Amniotic epithelial cell (primary cell): ENCODE measurements around the gene GIMAP1.

ENCODE experiments used
- DNase-seq: peaks from one replicate; pipeline ENCODE4 v3.0.0-alpha.2; 2010; ENCODE audit warnings: low read depth

The GIMAP1 gene

DNA sequence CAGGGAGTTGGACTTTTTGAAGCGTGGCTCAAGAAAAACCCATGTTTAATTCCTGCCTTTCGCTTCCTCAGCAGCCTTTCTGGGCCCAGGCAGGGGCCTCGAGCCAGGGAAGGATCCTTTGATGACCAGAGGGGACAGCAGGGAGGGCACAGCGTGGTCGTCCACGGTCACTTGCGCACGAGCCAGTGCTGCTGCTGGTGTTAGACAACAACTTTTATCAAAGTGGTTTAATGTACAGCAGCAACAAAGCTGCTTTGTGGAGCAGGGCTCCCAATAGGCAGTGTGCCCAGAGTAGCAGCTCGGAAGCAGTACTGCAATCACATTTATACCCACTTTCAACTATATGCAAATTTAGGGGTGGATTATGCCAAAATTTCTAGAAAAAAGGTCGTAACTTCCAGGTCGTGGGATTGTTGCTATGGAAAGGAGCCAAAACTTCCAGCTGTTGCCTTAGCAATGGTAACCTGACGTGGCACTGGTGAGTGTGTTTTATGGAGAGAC lies 6.1 kb downstream of the GIMAP1 start:
- DNase-seq, result no peak

DNA sequence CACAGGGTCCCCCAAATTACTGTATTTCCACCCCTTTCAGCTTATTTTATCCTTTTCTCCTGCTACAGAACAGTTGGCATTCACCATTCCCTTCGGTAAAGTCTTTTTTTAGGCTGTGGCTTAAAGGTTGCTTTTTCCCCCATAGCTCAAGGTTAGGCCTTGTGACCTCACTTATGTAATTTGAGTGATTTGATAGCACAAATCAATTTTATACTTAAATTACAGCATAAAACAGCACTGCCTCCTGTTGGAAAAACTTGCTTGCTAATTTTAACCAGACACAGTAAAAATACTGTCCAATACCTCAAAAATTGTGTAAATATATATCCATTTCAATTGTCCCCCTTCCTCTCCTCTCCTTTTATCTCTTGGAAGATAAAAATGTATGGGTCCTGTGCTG lies 7.1 kb downstream of the GIMAP1 start:
- DNase-seq, result no peak

DNA sequence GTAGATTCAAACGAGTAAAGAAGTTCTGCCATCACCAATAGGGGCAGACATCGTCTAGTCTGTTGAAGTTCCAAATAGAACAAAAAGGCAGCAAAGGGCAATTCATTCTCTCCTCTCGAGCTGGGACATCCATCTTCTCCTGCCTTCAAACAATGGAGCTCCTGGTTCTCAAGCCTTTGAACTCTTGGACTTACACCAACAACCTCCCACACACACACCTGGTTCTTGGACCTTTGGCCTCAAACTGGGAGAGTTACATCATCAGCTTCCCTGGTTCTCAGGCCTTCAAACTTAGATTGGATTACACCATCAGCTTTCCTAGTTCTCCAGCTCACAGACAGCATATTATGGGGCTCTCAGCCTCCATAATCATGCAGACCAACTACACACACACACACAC lies 11.0 kb downstream of the GIMAP1 start:
- DNase-seq, result no peak

DNA sequence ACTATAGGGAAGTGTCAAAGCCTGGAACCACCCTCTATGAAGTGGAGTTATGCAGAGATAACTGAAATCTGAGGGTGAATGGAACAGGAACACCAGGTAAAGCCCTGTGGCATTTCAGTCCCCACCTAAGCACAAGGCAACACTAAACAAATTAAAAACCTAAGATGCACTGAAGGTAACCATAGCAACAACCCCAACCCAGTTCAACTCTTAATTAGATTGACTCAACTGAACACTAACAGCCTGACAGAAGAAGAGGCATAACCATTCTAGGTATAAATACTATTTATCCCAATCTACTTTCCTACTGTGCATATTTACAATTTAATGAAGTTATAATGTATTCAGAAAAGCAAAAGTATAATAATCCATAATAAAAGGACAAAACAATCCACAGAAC lies 11.6 kb downstream of the GIMAP1 start:
- DNase-seq, result no peak

DNA sequence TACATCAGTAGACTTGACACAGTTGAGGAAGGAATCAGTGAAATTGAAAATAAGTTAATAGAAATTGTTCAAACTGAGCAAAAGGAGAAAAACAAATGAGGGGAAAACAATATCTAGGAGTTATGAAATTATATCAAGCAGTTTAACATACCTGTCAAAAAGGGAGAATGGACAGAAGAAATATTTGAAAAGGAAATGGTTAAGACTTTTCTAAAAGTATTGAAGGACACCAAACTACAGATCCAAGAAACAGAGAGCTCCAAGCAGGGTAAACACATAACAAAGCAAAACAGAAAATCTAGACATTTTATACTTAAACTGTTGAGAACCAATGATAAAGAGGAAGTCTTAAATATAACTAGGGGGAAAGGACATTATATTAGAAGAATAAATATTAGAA lies 12.2 kb downstream of the GIMAP1 start:
- no peak for DNase-seq

DNA sequence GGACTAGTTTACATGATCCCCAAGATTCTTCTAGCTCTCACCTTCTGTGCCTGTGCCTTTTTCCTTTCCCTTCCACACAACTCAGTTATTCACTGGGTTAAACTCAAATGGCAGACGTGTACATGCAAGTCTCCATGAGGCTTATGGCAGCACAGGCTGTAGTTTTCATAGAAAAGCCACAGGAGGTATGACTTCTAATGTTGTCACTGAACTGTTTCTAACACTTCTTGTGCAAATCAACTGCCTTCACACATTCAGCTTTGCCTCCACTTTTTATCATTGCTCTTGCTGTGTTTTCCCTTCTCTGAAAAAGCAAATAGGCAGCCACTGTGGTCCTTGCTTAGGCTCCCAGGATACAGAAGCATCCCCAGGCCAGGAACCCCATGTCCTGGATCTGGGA lies 15.5 kb downstream of the GIMAP1 start:
- no peak for DNase-seq

DNA sequence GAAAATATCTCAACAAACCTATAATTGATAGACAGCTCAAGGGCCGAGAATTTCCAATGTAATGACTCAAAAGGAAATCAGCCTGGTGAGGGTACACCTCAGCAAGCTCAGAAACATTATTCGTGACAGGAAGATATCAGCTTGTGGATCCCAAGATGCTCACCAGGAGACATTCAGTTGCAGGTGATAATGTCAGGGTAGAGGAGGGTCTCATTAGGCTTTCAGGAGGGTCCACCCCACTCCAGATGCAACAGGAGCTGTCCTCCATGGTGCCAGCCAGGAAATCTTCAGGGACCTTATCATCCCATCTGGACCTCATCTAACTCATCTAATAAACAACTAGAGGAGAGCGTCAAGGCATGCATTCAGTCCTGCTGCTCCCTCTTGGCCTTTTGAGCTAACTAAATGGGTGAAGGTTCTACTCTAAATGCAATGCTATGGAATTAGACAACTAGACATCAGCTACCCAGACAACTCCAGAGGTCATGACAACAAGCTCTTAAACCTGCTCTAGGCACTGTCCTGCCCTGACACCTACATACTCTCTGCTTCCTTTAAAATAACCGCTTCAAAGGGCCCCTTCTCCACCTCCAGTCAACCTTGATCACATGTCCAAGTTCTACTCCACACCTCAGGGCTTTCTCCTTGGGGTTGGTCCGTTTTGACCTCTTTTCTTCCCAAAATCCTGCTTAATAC lies 16.5 kb downstream of the GIMAP1 start:
- DNase-seq, result no peak

DNA sequence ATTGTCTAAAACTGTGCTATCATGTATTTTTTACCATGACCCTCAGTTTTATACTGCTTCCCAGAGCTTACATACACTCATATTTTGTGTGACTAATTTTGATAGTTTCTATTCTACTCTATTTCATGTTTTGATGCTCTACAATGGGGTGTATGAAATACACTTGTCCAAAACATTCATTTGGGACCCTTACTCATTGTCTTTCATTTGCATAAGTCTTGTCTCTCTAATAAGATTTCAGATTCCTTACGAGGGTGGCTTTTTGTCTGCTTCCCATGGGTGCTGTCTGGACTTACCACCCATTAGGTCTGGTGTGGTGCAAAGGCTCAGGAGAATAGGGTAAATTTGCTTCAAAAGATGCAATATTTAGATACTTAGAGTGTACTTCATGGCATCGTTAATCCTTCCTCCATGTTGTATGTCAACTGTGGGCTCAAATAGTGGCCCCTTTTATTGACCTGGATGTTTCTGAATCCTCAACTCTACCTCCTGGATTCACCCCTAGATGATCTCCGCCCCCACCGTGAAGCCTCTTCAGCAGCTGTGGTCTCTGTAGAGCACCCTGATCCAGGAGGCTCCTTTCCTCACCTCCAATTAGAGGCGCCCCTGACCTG lies 17.2 kb downstream of the GIMAP1 start:
- no peak for DNase-seq

DNA sequence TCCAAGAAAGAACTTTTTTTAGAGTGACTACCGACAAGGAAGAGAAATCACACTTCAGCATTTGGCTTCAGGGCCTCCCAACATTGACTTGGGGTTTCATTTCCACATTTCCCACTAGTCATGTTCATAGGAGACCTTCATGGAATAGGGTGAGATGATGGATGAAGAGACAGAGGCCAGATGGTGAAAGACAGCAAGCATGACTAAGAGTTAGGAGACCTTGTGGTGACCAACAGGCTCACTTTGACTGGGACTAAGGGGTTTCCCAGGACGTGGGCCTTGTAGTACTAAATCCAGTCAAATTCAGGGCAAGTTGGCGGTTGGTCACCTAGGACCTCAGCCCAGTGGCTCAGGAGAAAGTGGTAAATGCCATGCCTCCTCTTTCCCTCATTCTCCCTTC lies 17.8 kb downstream of the GIMAP1 start:
- no peak for DNase-seq

DNA sequence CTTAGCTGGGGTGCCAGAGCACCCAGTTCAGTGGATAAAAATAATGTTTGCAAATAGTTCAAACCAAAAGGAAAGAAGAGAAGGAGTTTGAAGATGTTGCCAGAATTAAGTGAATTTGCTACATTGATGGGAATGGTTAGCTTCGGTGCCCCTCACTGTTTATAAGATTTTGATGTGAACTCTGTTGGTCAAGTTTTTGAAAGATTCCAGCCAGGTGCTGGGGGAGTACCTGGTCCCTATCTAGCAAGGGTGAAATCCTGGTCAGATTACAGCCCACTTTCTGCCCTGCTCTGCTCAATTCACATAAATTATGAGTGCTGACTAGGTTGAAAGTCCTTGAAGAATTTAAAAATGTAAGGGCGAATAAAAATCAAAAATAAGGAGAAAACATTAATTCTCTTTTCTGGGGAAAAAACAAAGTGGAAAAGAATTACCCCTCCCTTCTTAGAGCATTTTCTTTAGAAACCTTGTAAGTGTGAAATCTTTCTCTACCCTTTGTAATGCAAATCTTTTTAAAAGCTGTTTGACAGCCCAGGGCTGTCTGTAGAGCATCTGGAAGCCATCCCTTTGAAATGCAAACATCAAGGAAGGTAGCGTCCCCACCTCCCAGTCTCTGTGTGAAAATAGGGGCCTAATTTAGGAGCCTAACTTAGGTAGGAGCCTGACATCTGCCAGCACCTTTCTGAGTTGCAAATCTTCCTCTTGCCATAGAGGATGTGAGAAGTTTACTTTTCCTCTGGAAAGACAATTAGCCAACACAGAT lies 19.4 kb downstream of the GIMAP1 start:
- DNase-seq, result no peak

DNA sequence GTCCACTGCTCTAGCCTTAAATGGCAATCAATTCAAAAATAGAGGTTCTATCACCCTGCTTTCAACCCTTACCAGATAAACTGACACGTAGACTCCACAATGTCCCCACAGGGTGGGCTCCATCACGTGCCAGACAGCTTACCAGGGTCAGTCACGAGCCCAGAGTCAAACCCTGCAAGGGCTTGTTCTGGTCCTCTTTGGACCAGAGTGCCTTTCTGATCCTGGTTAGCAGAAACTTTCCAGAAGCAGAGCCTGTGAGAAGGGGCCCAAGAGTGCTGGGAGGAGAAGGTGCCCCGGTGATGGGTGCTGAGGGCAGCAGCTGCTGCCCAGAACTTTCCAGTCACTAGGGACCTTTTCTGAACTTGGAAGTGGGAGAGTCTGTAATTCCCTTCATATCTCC lies 20.5 kb downstream of the GIMAP1 start:
- DNase-seq, result no peak

DNA sequence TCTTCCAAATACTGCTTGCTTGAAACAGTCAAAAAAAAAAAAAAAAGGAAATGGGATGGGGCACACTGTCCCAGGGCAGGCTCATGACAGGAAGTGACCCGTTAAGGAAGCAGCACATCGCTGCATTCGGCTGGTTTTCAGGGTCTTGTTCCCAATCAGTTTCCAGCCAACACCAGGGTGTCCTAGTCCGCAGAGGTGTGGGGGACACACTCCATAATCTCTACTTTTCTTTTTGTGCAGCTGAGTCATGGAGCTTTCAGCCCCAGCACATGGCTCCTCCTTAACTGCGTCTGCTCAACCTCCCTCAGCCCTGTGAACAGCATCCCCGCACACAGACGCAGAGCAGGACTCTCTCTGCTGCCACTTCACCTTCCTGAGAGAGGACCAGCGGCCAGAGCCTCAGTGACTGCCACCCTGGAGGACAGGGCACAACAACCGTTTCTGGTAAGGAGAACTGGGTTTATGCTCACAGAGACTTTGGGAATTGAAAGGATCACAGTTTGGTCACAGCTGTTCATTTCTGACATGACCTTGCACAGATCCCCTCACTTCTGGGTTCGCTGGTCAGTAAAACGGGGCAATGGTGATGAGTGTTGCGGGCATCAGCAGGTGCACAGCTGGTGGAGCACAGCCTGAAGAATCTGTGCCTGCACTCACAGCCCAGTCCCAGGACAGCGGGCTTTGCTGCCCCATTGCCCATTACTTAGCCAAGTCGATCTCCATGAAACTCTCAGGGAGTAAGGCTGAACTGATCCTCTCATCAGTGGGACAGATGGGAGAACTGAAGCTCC lies 21.0 kb downstream of the GIMAP1 start, which contains the start of gene GIMAP5:
Gene GIMAP5 (plus strand): TSS at position 154 of the 791 bp plus-strand sequence. CDS start 3,467 bp downstream, outside the sequence.
- DNase-seq, result no peak

DNA sequence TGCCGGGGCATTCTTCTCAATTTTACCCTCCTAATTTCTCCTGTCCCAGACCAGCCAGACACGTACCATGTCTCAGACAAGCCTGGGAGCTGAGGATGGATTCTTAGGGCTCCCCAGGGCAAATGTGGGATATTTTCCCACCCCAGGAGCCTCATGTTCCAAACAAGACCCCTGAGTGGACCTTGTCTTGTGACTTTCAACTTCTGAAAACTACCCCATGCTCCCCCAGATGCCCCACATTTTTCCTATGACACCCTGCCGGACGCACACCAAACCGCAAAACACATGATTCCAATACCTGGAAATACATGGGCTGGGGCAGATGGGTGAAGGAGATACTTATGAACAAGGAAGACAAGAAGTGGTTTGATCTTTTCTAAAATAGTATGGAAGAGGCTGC lies 21.7 kb downstream of the GIMAP1 start:
- no peak for DNase-seq

DNA sequence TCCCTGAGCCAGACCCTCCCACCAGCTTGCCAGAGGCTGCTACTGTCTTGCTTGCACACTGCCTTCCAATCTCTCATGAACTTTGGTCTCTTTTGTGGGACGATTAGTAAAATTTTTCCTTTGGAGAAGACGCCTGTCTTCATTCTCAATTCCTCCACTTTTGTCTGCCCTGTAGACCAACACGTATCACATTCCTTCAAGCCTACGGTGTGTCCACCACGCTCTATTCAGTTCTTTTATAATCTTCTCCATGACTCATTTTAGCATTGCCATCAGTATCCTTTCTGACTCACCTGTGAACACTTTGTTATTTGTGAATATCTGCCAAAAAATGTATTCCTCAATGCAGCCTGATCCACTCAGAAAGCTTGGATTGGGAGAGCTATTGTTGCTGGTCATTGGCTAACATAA lies 22.2 kb downstream of the GIMAP1 start:
- no peak for DNase-seq

DNA sequence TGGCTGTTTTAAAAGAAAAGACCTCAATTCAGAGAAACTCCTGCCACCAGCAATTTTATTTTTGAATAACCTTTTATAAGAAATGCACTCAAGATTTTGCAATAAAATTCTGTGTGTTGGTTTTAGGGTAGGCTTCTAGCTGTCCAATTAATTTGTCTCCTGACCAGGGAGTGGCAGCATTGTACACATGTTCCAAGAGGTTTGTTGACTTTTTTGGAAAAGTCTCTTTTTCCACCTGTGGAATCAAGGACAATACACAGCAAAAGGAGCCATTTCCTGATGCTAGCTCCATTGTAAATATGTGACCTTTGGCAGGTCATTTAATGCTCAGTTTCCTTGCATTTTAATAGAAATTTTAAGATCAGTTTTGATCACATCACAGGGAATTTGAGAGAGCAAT lies 22.6 kb downstream of the GIMAP1 start:
- no peak for DNase-seq

DNA sequence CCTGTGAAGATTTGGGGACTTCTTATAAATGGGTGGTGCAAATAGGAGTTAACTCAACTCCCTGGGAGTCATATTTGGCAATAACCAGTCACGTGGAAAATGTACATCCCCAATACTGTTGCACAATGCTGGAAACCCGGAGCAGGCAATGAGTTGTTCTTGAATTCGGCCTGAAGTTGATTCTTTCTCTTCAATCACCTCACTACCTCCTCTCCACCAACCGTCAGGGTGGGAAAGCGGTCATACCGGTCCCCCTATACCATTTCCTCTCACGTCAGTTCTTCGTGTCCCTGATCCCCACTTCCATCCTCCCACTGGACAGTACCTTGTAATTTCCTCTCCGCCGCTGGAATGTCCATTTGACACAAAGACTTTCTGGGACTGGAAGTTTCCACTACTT lies 23.6 kb downstream of the GIMAP1 start:
- DNase-seq, result no peak

DNA sequence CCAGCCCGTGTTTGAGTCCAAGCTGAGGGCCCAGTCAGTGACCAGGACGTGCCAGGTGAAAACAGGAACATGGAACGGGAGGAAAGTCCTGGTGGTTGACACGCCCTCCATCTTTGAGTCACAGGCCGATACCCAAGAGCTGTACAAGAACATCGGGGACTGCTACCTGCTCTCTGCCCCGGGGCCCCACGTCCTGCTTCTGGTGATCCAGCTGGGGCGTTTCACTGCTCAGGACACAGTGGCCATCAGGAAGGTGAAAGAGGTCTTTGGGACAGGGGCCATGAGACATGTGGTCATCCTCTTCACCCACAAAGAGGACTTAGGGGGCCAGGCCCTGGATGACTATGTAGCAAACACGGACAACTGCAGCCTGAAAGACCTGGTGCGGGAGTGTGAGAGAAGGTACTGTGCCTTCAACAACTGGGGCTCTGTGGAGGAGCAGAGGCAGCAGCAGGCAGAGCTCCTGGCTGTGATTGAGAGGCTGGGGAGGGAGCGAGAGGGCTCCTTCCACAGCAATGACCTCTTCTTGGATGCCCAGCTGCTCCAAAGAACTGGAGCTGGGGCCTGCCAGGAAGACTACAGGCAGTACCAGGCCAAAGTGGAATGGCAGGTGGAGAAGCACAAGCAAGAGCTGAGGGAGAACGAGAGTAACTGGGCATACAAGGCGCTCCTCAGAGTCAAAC lies 26.0 kb downstream of the GIMAP1 start:
- DNase-seq, result no peak

DNA sequence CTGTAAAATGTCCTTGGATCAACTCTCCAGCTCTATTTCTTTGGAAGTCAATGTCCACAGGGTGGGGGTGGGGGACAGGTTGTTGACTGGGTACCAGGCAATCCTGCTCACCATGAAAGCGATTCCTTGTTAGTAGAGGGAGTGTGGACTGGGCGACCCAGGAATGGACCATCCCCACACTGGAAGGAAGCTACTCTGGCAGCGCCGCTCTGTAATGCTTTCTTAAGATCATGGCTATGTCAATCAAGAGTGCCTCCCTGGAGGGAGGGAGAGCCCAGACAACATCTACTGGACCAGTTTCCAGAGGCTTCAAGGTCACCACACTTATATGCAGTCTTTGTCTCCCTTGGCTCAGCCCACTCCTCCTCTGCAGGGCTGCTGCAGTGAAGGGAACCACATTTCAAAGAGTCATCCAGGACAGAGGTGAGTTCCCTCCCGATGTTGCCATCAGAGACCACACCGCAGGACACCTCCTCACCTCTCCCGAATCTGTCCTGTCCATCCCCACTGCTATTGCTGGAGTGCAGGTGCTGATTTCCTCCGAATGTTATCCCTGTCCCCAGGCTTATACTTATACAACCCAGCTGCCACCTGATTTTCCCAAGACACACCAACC lies 27.7 kb downstream of the GIMAP1 start:
- DNase-seq, result no peak

DNA sequence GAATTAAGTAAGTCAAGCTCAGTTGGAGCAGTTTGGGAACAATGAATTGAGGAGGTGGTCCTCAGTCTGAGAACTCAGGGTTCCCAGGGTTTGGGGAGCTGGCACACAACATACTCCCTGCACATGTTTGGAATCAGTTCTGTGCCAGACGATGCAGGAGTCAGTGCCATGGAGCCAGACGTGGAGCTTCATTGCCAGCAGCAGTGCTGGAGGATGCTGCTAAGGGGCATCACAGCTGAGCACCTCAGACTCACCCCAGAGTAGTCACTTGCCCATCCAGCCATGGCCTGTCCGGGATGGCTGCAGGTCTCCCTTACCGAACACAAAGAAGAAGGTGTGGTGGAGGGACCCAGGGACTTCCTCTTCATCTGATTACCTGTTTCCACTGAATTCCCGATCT lies 28.7 kb downstream of the GIMAP1 start:
- DNase-seq, result no peak

DNA sequence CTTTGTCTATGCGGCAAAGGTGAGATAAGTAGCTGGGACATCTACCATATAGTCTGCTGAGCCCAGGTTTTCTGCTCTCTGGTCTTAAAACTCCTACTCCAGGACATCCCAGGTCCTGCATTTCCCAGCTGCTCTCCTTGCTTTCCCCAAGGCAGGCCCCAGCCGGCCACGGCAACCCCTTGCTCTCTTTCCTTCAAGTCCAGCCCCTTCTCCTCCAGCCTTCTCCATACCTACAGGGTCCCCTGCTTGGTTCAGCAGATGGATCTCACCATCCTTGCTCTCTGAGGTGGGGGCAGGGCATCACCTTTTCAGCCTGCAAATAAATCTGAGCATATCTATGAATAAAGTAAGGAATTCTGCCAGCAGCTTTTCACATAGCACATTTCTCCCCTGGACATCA lies 29.5 kb downstream of the GIMAP1 start:
- no peak for DNase-seq

DNA sequence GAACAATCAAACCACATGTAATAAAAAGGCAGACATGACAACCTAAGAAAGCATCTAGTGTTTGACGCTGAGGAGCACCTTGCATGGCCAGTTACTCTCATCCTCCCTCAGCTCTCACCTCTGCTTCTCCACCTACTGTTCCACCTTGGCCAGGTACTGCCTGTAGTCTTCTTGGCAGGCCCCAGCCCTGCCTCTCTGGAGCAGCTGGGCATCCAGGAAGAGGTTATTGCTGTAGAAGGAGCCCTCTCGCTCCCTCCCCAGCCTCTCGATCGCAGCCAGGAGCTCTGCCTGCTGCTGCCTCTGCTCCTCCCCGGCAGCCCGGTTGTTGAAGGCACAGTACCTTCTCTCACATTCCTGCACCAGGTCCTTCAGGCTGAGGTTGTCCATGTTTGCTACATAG lies 30.5 kb downstream of the GIMAP1 start:
- DNase-seq, result no peak
